GDM1 (cell line): Measurements from ENCODE around the gene WNT1.

Experiments
- DNase-seq: peaks from one replicate; lab custom pipeline; 2025; lab: John Stamatoyannopoulos, UW

Gene WNT1

DNA sequence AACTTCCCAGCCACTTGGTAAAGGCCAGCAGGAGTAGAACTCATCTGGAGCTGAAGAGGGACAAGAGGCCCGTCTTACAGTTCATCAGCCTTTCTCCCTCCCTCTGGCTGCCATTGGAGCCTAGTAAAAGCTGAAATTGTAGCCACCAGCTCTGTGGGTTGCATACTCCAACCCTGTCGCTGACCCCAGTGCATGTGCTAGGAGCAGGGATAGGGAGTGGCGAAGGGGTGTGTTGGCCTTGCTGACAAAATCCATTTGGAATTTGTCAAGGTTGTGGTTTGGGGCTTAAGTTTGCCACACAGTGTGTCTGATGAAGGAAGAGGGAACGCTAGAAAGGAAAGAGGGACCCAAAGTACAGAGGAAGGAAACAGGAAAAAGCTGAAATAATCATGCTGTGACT is 16.8 kb upstream of the WNT1 start:
- no peak for DNase-seq

DNA sequence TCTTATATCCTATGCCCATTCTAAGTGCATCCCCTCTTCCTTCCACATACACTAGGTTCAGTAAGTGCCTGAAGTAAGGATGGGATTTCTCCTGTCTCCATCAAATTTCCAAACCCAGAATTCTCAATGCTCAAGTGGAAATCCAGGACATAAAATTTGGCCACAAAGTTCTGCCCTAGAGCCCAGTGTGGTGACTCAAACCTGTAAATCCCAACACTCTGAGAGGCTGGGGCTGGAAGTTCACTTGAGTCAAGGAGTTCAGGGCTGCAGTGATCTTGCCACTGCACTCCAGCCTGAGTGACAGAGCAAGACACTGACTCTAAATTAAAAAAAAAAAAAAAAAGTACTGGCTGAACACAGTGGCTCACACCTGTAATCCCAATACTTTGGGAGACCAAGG is 16.3 kb upstream of the WNT1 start:
- DNase-seq, result no peak

DNA sequence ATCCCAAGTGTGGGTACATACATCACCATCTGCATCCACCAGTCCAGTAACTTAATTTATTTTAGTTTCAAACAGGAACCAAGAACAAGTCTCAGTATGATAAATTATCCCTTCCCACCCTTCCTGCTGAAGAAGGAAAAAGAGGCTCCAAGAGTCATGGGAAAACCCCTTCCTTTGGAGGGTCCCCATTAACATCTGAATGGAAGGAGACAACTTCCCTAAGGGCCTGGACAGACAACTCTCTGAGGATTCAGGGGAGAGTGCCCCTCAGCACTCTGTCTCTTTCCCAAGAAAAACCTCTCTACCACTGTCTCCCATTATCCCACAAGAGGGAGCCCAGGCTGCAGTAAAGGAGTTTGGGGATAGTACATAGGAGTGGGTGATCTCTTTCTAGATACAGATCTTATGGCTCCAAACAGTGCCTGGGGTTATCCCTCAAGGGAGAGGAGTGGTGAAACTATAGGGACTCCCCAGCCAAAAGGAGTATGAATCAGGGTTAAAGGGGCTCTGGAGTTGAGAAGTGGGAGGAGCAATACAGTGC is 12.8 kb upstream of the WNT1 start:
- DNase-seq, result no peak

- DNase-seq, result no peak
These were observed 11.8 kb upstream of the WNT1 start for GRCh38 chr12:48966177-48966895.

- DNase-seq, result no peak
These were observed 10.1 kb upstream of the WNT1 start for GRCh38 chr12:48967991-48968390.

DNA sequence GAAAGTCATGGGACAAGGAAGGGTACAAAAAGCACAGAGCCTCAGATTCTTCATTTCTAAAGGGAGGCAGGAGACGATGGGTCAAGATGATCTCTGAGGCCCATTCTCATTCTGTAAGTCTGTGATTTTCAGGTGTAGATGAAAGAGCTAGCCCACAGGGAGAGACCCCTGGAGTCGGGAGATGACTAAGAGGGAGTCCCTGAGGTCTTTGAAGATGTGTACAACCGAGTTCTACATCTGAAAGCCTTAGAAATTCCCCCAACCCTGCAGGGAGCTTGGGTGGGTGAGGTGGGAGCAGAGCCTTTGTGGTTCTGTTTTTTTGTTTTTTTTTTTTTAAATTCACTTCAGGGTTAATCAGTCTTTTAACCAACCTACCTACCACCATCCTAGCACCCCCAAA is 9.7 kb upstream of the WNT1 start:
- DNase-seq, result no peak

GRCh38 chr12:48969160-48969771 is 8.9 kb upstream of the WNT1 start:
- no peak for DNase-seq

- no peak for DNase-seq
These were observed 8.1 kb upstream of the WNT1 start for GRCh38 chr12:48969833-48970701.

DNA sequence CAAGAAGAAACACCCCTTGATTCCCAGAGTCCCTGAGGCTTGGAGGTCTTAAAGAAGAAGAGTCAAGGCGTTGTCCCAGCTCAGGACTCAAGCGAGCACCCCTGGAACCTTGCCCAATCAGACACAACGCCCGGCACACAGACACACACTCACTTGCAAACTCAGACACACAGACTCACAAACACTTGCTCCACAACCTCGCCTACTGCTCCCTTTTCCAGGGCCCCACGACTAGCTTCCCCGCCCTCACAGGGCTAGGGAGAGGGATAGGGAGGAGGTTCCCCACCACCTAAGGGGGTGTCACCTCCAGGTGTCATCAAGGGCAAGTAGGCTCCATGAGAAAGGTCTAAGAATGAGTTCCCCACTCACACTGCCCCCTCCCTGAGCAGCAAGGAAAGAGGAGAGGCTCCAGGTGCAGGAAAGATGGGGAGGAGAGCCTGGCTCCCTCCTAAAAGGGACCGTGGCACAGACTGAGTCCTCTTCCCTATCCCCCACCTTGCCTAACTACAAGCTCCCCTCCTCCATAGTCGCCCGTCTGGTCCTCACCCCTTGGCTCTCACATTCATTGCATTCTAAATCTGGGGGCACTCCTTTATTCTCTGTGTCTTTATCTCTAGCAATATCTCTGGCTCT is 7.3 kb upstream of the WNT1 start:
- DNase-seq, result no peak

- DNase-seq, result peak; percentile 67
These were observed 5.7 kb upstream of the WNT1 start for GRCh38 chr12:48972213-48972951.

GRCh38 chr12:48972952-48973483 is 5.1 kb upstream of the WNT1 start:
- no peak for DNase-seq

DNA sequence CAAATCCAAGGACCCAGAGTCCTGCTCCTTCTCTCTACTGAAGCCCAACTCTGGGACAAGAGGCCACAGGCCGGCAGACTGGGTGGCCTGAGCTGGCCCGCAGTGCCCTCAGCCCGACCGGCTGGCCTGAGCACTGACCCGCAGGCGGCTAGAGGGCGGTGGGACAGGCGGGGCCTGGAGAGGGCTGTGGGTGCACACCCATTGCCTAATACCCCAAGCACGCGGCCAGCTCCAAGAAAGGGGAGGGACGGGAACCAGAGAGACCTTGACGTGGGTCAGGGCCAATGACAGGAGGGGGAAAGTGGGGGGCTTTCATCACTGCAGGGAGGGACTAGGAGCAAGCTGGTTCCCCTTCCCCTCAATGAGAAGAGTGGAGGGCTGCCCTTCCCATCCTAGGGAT is 4.6 kb upstream of the WNT1 start:
- no peak for DNase-seq

- DNase-seq, result no peak
These were observed 4.0 kb upstream of the WNT1 start for GRCh38 chr12:48973941-48974673.

- DNase-seq, result peak; percentile 40
These were observed 536 bp upstream of the WNT1 start for GRCh38 chr12:48977290-48978281.

DNA sequence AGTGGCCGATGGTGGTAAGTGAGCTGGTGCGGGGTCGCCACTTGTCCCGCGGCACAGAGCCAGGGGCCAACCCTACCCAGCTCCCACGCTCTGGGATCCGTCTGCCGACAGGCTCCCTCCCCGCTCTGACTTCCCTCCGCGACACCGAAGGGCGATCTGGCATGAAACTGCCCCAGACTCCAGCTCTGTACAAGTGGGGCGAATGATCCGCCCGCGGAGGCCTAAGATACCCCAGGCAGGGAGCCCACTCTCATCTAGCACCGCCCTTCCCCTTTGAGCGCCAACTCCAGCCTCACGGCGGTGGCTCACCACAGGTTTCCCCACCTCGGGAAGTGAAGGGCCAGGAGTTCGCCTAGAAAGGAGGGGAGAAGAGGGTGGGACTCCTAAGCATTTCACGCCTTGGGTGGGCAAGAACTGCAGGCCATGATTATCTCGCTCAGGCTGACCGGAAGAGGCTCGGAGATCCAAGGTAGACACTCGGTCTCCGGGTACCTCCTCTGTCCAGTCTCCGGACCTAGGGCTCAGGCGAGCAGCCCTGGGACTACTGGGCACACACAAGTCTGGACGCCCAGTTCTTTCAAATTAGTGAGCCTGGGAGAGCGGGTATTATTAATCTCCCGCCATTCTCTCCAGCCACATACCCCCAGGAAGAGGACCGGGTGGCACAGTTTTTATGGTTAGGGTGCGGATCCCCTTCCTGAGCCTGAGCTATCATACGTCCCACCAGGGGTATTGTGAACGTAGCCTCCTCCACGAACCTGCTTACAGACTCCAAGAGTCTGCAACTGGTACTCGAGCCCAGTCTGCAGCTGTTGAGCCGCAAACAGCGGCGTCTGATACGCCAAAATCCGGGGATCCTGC is 849 bp downstream of the WNT1 start:
- no peak for DNase-seq

GRCh38 chr12:48979602-48980388 is 1.7 kb downstream of the WNT1 start:
- no peak for DNase-seq

DNA sequence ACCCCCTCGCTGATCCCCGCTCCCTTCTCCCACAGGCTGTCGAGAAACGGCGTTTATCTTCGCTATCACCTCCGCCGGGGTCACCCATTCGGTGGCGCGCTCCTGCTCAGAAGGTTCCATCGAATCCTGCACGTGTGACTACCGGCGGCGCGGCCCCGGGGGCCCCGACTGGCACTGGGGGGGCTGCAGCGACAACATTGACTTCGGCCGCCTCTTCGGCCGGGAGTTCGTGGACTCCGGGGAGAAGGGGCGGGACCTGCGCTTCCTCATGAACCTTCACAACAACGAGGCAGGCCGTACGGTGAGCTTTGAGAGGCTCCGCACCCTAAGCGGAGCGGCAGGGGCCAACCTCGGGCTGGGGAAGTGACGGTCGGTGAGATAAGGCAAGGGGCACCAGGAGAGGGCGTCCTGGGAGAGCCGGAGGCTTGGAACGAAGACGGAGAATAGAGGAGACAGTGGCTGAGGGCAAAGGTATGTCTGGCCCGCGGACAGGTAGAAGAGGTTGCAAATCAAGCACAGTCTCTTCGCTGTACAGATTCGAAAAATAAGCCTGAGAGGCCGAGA is 2.3 kb downstream of the WNT1 start:
- DNase-seq, result no peak
